Hematopoietic multipotent progenitor cell treated with erythropoietin and hydrocortisone succinate and interleukin-3 and kit ligand, for 15 days (in vitro differentiated cells): ENCODE measurements around the gene NRBP1.
A peak's percentile ranks its signal among the peaks of the same experiment; 100 is the strongest.

Source experiments
- DNase-seq: peaks from one replicate; pipeline ENCODE4 v3.0.0-alpha.2; 2015; ENCODE audit warnings: low spot score

Gene NRBP1

DNA sequence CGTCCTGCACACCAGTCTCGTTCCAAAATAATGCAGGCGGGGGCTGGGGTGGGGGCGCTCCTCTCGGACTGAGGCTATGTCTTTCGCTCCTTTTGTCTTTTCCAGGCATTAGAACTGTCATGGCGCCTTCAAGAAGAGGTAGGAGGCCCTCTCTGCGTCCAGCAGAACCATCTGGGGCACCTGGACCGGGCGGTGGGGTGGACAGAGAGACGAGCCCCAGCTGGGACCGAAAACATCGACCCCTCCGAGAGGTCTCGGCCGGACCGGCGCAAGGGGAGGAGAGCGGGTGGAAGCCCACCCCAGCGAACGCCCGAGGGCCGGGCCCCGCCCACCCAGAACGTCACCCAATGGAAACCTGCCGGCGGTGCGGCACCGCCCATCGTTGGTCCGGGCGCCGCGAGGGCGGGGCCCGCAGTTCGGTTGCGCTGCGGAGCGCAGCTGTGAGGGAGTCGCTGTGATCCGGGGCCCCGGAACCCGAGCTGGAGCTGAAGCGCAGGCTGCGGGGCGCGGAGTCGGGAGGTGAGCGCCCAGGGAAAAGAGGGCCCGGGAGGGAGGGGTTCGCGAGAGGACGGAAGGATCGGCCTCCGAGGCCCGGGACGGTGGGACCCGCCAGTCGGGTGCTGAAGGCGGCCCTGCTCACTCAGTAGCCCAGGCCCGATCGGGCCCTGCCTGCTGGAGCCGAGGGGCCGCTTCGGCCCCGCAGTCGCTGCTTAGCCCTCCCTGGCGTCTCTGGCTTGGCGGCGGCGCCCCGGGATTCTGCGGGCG, at the start of gene NRBP1:
NRBP1 (plus strand) TSS at position 419 of the 765 bp plus-strand sequence. CDS start 4,643 bp downstream, outside the sequence.
- peak; percentile 95 for DNase-seq

DNA sequence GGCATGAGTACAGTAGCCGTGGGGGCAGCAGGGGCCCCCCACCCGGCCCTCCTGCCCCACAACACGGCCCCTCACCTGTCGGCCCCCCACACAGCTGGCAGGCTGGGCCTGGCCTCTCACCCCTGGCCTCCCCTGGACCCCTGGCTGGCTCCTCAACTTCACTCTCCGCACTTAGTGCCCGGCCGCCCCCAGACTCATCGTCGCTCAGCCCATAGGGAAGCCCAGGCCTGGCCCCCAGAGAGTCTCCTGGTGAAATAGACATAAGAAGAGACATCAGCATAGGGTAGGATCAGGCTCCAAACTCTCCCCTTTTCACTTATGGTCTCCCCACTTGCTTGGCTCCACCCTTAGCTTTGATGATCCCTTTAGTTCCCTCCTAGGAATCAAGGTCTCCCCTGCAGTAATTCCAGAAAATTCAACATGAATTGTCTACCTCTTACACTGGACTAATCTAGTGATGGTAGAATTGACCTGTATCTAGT, 49.6 kb upstream of the NRBP1 start:
- no peak for DNase-seq

DNA sequence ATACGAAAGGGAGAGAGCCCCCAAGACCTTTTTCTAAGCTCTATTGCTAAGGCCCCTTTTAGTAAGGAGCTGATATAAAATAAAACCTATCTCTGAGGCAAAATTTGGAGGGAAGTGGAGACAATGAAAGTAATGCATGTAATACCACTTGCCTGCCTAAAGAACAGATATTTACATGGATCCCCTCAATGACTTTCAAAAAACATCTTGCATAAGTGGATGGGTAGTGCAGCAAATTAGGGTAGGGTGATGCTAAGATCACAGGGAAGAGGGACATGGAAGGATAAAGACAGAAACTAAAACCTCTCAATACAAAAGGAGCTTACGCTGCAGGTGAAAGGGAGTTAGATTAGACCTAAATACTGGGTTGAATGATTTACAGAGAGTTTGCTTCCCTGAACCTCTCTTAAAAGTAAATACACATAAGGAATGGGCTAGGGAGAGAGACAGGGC, 49.0 kb upstream of the NRBP1 start:
- DNase-seq, result no peak

DNA sequence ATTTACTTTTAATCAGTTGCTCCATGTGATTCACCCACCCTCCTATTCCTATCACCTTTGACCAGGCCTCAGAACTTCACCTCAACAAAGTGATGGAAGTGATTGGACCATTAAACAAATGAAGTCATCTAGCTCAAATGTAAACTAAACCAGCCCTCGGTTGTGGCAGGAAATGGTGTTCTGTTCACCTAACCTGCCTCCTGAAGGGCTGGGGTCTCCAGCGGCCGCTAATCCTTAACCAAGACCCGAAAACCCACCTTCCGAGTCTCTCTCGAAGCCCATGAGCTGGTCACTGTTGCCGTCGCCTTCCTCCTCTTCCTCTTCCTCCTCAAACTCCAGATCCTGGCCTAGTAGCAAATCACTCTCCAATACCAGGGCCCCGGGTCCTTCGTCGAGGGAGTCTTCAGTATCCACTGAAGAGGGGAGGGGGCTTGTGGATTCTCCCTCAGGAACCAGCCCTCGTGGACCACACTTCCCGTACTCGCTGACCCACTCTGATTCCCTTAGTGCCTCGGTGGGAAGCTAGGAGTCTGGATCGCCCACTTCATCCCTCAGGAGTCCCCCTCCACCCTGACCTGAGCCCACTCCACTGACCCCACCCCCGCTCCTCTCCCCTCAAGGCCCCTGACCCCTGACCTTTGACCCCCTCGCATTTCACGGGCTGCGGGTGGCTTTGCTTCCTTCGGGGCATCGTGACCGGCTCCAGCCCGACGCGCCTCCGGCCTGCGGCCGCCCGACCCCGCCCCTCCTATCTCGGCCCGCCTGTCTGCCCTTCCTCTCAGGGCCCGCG, 48.4 kb upstream of the NRBP1 start:
- peak; percentile 39 for DNase-seq

DNA sequence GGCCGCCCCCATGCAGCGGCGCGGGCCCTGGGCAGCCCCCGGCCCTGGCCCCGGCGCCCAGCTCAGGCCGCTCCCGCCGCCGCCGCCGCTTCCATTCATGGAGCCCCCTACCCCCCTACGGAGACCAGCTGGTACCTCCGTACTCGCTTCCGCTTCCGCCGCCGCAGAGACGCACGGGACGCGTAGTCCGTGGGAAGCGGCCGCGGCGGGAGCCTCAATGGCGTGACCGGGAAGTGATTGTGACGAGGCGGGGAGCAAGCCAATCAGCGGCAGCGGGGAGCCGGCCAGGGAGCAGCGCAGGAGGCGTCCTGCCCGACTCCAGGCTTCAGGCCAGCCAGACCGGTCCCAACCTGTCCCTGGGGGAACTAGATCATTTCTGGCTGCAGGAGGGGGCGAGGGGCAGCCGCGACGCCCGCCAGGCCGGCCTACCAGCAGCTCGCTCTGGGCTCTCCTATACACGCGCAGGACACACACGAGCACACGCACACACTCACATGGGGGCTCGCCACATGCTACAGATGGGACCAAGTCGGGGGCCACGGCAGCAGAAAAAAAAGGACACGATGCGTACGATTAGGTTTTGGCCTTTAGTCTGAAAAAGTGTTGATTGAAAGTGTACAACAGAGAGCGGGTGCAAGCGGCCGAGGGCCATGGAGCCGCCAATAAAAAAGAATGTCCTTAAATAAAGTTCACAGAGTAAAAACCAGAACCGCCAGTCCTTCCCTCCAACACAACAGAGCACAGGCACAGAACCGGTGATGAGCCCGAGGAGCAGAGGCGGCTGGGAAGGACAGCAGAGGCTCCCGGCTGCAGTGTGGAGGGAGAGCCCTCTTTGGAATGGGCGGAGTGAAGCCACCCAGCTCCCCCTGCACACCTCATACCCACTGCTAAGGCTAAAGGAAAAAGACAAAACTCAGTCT, 47.5 kb upstream of the NRBP1 start, which contains the start of gene ZNF513:
ZNF513 (minus strand) TSS at position 109 of the 920 bp plus-strand sequence. CDS start 208 bp downstream, outside the sequence.
- DNase-seq, result peak; percentile 84

DNA sequence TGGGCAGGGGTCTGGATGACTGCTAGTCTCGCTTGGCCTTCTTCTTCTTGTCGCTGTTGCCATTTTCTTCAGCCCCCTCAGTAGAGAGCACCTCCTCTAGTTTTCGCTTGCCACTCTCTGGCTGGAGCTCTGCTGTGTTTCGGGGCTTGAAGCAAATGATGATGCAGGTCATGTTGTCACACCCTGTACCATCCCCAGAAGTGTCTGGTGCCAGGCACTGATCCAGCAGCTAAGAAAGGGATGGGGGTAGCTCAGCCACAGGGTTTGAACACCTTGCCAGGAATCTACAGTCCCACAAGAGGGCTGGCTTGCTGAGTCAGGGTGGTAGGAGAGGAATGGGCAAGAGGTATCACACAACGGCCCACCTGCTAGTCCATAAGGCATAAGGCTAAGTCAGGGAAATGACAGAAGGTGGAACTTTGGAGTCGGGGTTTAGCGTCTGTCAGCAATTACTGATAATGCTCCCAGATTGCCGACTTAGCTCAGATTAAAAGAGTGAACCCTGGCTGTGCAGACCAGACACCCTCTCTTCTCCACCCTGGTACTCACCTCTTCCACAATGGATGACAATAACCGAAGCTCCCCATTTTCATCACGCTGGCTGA, 46.8 kb upstream of the NRBP1 start:
- no peak for DNase-seq

DNA sequence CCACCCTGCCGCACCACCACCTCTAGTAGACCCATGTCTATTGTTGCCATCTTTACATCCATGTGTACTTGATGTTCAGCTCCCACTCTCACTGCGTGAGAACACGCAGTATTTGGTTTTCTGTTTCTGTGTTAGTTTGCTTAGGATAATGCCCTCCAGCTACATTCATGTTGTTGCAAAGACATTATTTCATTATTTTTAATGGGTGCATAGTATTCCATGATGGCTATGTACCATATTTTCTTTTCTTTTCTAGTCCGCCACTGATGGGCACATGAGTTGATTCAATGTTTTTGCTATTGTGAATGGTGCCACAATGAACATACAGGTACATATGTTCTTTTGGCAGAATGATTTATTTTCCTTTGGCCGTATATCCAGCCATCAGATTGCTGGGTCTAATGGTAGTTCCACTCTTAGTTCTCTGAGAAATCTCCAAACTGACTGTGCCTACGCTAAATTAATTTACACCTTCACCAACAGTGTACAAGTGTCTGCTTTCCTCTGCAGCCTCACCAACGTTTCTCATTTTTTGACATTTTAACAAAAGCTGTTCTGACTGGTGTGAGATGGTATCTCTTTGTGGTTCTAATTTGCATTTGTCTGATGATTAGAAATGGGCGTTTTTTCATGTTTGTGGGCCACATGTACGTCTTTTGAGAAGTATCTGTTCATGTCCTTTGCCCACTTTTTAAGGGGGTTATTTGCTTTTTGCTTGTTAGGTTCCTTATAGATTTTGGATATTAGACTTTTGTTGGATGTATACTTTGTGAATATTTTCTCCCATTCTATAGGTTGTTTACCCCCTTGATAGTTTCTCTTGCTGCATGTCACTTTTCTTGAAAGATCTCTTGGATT, 37.4 kb upstream of the NRBP1 start:
- no peak for DNase-seq

DNA sequence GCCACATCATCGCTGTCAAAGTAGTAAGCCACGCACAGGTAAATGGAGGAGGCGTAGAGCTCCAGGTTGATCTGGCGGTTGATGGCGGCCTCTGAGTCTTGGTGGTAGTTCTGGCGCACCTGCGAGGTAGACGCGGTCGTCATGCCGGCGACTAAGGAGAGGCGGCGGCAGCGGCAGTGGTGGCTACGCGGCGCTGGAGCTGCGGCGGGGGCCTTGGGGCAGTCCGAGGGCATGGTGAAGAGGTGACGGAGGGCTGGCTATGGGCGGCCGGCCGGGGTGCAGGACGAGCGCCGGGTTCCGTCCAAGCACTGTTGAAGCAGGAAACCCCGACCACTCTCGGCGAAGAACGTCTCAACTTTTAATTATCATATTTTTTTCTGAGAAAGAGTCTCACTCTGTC, 35.2 kb upstream of the NRBP1 start:
- DNase-seq, result no peak

DNA sequence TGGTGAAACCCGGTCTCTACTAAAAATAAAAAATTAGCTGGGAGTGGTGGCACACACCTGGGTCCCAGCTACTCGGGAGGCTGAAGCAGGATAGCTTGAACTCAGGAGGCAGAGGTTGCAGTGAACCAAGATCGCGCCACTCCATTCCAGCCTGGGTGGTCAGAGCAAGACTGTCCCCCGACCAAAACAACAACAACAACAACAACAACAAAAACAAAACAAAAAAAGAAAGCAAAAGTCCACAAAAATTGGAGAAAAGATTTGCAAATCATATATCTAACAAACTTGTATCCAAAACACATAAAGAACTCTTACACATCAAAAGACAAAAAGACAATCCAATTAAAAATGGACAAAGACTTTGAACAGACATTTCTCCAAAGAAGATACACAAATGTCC, 29.5 kb upstream of the NRBP1 start:
- no peak for DNase-seq

DNA sequence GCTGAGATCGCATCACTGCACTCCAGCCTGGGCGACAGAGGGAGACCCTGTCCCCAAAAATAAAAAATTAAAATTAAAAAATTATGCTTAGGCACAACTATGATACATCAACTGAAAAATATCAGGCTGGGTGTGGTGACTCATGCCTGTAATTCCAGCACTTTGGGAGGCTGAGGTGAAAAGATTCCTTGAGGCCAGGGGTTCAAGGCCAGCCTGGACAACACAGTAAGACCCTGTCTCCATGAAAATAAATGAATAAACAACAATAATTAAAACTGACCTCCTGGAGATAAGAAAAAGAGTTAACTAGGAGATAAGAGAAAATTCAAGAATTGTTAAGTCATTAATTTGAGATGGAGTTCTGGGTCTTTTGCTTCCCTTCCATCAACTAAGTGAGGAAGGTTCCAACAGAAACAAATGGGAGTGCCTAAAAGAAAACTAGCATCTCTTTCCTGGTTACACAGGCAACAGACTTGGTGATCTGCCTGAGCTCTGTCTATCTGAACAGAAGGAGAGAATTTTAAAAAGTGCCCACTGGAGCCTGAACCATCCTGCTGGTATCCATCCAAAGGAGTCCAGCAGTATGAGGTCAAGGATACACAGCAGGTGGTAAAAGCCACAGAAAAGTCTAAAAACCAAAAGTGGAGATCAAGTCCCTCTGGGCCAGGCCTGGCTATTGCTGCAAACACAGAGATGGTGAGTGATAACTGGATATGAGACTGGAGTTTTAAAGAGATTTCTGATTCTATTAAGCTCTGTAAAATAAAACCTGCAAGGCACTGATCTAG, 27.9 kb upstream of the NRBP1 start:
- DNase-seq, result no peak

DNA sequence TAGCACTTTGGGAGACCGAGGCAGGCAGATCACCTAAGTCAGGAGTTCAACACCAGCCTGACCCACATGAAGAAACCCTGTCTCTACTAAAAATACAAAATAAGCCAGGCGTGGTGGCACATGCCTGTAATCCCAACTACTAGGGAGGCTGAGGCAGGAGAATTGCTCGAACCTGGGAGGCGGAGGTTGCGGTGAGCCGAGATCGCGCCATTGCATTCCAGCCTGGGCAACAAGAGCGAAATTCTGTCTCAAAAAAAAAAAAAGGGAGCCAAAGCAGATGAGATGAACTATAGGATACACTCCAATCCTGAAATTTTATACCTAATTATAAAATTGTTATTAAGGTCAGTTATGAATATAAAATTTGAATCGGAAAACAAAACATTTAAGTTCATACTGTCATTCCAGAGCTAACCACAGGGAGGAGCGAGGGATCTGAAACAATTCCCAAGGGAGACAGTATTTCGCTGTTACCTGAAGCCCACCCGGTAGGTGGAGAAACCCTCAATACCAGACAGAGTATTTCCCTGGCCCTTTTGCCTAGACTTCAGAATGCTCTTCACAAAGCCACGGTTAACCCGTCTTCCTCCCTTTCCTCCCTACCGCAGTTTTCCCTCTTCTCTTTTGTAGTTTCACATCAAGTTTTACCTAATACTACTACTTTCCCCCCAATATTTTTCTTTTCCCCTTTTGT, 20.5 kb upstream of the NRBP1 start:
- peak; percentile 58 for DNase-seq

DNA sequence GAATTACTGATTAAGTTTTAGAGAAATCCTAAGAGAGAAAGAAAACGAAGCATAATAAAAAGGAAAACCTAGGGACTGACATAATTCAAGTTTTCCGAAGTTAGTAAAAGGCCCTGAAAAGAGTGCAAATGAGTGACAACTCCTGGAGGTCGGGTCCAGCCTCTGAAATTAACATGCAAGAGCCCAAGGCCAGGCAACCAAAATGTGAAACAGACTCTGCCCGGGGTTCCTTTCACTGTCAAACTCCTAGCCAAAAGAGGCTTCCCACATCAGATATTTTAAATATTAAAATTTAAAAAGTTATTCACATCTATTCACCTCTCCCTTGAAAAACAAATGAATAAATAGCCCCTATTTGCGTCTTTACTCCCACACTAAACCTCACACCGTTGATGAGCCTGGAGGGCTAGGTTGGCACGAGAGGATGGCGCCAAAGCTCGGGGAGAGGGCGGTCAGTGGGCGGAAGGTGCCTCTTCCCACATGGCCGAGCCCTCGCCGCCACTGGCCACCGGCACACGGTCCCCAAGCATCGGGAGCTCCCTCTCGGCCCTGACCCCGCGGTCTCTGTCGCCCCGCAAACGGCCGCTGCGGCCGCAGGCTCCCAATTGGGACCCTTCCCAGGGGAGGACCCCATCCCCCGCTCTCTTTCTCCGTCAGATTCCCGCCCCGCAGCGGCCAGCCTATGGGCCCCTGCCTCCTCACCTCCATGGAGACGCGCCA, 19.7 kb upstream of the NRBP1 start:
- peak; percentile 31 for DNase-seq

DNA sequence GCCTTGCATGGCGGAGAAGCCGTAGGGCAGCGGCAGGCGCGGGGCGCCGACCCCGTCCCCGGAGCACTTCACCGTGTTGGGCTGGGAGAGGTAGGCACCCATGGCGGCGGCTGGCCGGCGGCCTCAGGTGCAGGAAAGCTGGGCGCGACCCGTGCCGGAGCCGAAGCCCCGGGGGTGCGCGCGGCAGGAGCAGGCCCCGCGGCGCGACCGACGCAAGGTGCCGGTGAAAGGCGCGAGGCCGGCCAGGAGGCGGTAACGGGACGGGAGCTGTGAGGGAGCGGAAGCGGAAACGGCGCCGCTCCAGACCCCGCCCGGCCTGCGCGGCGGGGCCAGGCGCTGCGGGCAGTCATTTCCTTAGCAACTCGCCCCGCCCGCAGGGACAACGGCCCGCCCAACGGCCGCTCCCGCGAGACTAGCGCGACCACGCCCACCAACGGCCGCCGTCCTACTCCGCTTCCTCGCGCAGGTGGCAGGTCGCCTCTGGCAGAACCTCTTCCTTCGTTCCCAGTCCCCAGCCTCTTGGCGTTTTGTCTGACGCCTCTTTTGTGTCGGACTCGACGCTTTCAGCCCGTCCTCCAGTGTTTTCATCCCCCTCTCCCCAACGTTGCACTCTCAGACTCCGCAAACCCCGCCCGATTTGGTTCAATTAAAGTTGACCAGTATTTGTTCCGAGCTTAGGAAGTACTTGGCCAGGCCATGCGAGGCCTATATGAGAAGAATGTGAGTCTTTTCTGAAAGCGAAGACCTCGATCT, 18.9 kb upstream of the NRBP1 start, which contains the start of gene PPM1G:
PPM1G (minus strand) TSS at position 271 of the 753 bp plus-strand sequence; CDS start at position 102, 169 bp downstream.
- peak; percentile 96 for DNase-seq

DNA sequence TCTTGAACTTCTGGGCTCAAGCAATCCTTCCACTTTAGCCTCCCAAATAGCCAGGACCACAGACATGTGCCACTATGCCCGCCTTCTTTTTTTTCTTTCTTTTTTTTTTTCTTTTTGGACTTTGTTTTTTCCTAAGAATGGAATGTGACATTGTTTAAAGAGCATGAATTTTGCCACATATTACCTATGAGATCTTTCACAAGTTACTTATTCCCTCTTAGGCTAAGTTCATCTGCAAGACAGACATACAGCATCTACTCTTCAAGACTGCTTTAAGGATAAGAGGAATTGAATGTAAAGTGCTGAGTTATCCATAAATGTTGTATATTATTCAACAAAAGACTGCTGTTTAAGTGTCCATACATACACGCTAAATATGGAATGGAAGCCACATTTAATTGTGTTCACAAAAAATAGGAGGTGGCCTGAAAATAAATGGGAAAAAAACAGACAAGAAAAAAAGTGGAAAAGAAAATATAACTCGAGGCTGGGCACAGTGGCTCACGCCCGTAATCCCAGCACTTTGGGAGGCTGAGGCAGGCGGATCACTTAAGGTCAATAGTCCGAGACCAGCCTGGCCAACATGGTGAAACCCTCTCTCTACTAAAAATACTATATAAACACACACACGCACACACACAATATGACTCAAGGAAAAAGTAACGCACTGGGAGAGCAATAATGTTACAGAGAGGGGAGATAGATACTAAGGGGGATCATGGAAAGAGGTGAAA, 15.8 kb upstream of the NRBP1 start:
- DNase-seq, result no peak

DNA sequence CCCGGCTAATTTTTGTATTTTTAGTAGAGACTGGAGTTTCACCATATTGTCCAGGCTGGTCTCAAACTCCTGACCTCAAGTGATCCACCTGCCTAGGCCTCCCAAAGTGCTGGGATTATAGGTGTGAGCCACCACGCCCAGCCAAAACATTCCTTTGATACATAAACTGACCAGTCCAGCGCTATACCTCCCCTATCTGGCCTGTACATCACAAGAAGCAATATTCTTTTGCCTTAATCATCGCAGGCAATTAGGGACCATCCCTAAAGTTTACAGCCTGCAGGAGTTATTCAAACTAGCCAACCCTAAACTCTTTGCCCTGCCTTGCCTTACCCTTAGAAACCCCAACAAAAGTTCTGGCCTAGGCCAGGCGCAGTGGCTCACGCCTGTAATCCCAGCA, 12.3 kb upstream of the NRBP1 start:
- no peak for DNase-seq

DNA sequence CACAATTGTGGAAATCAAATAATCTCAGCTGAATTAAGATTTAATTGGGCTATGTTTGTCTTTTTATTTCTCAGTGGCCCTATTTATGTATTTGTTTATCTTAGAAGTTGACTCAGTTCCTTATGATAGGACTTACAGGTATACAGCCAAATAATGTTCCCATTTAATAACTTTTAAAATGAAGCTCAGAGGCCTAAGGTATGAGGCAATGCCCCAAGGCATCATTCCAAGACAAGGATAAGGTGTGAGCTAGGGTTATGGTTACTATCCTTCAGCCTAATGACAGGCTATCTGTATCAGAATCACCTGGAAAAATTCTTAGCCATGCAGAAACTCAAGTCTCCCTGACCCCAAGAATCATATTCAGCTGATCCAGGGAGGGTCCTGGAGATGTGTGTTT, 7.4 kb upstream of the NRBP1 start:
- no peak for DNase-seq
